IPS-18c (cell line): Measurements from ENCODE around the gene NAXE.
A peak's percentile ranks its signal among the peaks of the same experiment; 100 is the strongest.
"Not testable (repeated sequence)": the region's sequence is repeated elsewhere in the genome, so short reads cannot be mapped to it uniquely, and the experiment has no call there.

Experiments
- H3K4me3 ChIP-seq: 2 replicates; pipeline ENCODE4 v1.7.0; 2013; ENCODE audit warnings: low read depth, mild to moderate bottlenecking, low read length, moderate library complexity; ENCODE audit not compliant: insufficient read depth
- H3K9me3 ChIP-seq: one replicate; pipeline ENCODE4 v1.6.1; 2013; ENCODE audit warnings: mild to moderate bottlenecking, low read length, moderate library complexity; ENCODE audit not compliant: control insufficient read depth, insufficient read depth

The NAXE gene

DNA sequence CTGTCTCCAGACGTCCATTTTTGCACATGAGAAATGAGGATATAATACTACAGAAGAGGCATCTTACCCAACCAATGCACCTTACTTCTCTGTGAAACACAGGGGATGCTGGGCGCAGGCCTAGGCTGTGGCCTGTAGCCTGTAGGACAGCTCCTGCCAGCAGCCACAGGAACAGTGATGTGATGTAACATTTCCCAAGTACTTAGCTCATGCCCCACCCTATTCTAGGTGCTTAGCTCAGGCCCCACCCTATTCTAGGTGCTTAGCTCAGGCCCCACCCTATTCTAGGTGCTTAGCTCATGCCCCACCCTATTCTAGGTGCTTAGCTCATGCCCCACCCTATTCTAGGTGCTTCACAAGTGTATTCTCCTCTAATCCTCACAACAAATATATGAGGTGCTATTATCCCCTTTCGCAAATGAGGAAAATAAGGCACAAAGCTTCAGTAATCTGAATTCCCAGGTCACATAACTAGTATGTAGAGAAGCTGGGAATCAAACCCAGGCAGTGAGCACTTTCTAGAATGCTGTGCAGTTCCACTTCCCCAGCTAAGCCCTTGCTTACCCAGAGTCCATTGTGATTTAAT lies 4.6 kb upstream of the NAXE start:
- Histone ChIP-seq H3K4me3 (no peak overlapping the region), H3K9me3 (no peaks in the 10 kb centered on the region)

DNA sequence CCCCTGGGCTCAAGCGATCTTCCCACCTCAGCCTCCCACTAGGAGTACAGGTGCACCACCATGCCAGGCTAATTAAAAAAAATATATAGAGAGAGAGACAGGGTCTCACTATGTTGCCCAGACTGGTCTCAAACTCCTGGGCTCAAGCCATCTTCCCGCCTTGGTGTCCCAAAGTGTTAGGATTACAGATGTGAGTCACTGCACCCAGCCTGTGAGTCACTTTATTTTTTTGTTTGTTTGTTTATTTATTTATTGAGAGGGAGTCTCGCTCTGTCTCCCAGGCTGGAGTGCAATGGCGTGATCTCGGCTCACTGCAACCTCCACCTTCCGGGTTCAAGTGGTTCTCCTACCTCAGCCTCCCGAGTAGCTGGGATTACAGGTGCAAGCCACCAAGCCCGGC lies 3.6 kb upstream of the NAXE start:
- not testable (repeated sequence) for H3K4me3 ChIP-seq, H3K9me3 ChIP-seq

DNA sequence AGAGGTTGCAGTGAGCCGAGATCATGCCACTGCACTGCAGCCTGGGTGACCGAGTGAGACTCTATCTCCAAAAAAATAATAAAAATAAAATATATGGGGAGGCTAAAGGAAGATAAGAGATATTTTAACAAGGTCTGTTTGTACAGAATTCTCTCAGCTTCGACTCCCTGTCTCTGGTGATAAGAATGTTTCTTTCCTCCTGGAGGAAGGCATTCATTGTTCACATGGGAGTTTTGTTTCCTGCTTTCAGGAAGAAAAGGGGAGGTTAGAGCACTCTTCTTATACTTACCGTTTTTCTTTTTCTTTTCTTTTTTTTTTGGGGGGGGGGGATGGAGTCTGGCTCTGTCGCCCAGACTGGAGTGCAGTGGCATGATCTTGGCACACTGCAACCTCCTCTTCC lies 2.0 kb upstream of the NAXE start:
- H3K4me3 ChIP-seq = no peak overlapping the region
- no peaks in the 10 kb centered on the region for H3K9me3 ChIP-seq

DNA sequence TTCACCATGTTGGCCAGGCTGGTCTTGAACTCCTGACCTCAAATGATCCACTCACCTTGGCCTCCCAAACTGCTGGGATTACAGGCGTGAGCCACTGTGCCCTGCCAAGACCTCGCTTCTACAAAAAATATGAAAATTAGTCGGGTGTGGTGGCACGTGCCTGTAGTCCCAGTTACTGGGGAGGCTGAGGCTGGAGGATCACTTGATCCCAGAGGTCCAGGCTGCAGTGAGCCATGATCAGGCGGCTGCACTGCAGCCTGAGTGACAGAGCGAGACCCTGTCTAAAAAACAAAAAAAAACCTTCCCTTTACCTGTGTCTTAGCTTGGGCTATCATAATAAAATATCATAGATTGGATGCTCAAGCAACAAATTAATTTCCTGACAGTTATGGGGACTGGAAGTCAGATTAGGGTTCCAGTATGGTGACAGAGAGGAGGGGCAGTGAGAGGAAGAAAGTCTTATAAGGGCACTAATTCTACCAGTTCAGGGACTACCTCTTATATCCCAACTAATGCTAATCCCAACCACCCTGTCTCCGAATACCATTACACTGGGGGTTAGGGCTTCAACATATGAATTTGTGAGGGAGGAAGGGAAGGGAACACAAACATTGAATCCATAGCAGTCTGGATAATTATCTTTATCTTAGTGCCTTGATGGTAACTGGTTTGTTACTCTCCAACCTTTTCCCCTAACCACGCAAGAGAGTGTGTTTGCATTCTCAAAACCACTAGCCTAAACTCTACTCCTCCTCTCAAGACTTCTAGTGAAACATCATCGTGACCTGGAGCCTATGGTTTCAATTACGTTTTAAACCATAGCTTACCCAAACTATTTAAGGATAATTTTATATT lies 1.0 kb upstream of the NAXE start:
- H3K4me3 ChIP-seq = no peak overlapping the region; the same call in 1 of the 2 replicates
- no peaks in the 10 kb centered on the region for H3K9me3 ChIP-seq

DNA sequence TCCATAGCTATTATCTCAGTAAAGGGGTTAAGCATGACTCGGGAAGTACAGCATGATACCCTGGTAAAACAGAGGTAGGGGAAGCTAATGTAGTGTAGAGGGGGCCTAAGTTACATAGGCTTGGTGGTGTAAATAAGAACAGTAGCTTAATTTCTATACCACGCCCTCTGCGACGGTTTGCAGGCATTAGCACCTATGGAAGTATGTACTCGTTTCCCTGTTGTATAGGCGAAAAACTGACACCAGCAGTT lies 470 bp upstream of the NAXE start:
- no peaks in the 10 kb centered on the region for H3K9me3 ChIP-seq
- peak overlapping the region; percentile 89 for H3K4me3 ChIP-seq

DNA sequence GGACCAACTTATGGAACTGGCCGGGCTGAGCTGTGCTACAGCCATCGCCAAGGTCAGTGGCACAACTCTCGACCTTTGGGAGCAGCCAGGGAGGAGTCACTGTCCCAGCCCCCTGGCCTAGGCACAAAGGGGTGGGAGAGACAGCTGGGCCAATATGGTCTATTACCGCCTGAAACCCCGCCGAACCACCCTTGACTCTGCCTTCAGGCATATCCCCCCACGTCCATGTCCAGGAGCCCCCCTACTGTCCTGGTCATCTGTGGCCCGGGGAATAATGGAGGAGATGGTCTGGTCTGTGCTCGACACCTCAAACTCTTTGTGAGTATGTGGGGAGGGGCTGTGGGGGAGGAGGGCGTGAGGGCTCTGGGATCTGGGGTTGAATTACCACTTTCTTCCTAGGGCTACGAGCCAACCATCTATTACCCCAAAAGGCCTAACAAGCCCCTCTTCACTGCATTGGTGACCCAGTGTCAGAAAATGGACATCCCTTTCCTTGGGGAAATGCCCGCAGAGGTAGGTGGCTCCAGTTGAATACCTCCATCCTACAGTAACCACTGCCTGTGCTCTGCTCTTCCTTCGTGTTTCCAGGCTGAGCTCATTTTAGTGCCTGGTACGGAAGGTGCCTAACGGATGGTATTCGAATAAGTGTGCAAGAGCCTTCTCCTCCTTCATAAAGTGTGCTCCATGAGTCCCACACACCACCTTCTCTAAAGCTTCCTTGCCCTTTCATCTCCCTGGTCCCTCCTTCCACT lies 758 bp downstream of the NAXE start:
- Histone ChIP-seq H3K9me3 (no peaks in the 10 kb centered on the region), H3K4me3 (peak overlapping the region; percentile 89)

DNA sequence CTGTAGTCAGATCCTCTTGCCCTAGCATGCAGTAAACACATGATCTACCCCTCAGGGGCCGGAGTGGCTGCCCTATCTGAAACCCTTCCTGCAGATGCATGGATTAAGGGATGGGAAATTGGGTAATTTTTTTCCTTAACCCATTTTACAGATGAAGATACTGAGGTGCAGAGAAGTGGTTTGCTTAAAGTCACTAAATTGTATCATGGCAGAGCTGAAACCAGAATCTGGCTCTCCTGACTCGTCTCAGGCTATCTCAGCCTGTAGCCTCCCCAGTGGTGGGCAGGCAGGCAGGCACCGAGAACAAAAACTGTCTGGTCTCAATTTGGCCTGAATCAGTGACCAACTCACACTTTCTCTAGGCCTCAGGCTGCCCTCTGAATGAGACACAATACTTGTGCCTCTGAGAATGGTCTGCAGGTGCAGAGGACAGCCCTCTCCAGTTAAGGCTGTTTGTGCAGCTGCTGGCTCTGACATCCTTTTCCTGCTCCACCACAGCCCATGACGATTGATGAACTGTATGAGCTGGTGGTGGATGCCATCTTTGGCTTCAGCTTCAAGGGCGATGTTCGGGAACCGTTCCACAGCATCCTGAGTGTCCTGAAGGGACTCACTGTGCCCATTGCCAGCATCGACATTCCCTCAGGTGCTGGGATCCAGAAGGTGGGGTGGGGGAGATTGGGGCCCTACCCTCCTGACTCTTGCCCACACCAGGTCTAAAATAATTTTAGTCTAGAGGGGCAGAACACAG lies 1.5 kb downstream of the NAXE start:
- Histone ChIP-seq H3K4me3 (no peak overlapping the region), H3K9me3 (no peaks in the 10 kb centered on the region)

DNA sequence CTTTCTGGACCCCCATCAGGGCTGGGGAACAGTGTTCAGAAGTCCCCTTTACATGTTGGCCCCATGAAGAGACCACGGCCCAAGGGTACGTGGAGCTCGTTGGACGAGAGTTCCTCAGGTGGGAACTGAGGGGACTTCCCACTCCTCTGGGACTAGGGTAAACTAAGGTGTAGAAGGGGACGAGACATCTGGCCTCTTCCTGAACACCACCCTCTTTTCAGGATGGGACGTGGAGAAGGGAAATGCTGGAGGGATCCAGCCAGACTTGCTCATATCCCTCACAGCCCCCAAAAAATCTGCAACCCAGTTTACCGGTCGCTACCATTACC lies 2.0 kb downstream of the NAXE start:
- H3K4me3 ChIP-seq = no peak overlapping the region

DNA sequence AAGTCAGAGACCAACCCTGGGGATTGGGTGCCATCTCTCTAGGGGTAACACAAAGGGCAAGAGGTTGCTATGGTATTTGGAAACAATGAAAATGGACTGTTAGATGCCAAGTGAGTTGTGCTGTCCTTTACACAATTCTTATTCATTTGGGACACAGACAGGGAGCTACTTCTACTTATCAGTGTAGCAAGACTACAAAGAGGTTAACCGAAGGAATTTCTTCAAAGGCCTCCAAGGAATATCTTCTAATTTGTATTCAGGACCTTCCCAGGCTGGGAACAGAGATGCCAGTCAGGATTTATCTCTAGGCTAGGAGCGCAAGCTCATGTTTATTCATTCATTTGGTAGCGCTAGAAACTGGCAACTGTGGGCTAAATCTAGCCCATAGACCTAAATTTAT lies 2.6 kb downstream of the NAXE start:
- Histone ChIP-seq H3K9me3 (no peaks in the 10 kb centered on the region), H3K4me3 (no peak overlapping the region)

More for the DNA sequence above, 2.0 kb downstream of the NAXE start:
- H3K9me3 ChIP-seq = no peaks in the 10 kb centered on the region

DNA sequence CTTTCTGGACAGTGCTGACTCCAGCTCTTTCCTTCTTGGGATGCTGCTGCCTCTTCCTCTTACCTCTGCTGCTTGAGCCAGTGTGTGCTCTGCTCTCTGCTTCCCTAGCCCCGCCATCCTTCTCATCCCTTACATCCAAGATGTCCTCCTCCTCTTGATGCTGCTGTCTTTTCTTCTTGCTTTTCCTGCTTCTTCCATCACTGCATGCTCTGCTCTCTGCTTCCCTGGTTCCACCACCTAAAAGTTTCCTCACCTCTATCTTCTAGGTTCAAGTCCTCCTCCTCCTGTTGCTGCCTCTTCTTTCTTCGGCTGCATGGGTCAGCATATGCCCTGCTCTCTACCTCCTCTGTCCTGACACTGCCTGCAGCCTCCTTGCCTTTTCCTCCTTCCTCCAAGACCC lies 3.4 kb downstream of the NAXE start:
- Histone ChIP-seq H3K9me3 (no peaks in the 10 kb centered on the region), H3K4me3 (no peak overlapping the region)

DNA sequence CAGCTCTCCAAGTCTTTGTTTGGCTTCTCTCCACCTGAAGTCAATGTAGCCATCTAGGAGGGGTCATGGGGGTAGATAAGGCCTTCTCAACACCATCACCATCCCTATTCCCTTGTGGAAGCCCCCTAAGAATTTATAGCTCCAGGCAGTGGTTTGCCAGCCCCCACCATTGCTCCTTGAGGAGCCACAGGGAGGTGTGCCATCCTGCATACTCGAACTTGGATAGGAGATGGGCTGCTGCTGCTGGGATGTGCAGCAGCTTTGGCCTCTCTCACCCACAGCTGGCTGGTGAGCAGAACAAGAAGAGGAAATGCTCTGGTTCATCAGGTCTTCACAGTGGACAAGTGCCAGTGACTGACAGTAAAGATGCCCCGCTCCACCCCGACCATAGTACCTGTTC lies 4.8 kb downstream of the NAXE start:
- H3K9me3 ChIP-seq = no peaks in the 10 kb centered on the region

DNA sequence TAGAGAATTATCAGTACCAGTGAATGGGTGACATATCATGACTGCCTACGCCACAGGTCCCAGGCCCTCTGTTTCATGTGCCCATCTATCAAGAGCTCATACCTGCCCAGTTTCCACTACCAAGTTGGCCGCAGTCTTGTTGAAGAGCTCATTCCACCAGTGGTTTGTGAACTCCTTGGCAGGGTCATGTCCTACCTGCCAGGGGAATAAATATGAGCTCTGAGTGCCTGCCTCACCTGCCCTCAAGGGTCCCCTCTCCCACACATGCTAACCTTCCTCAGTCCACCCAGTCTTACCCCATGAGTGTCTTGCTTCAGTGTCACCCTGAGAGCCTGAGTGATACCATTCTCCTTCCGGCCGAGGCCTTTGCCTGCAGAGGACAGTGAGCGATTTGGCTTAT lies 6.5 kb downstream of the NAXE start:
- H3K9me3 ChIP-seq = no peaks in the 10 kb centered on the region

More for the DNA sequence above, 4.8 kb downstream of the NAXE start:
- no peak overlapping the region for H3K4me3 ChIP-seq

DNA sequence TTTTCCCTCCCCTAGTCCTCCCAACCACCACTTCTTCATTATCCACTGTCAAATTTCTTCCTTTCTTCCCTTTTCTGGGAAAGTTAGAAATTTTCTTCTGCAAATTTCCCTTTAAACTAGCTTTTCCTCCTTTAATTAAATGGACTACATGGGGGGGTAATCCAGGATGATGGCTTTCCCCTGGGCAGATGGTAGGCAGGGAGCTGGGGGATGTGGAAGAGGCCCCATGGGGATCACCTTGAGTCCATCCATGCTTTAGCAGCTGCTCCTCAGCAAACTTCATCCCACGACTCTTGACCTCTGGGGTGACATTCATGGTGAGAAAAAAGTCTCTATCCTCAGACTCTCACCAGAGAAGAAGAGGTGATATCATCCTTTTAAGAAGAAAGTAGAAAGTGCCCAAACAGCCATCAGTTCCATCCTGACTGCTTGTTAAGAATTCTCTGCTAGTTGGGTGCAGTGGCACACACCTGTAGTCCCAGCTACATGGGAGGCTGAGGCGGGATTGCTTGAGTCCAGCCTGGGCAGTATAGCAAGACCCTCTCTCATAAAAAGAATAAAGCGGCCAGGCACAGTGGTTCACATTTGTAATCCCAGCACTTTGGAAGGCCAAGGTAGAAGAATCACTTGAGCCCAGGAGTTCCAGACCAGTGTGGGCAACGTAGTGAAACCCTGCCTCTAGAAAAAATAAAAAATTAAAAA lies 7.3 kb downstream of the NAXE start:
- H3K9me3 ChIP-seq = no peaks in the 10 kb centered on the region
- H3K4me3 ChIP-seq = no peak overlapping the region

More for the DNA sequence above, 6.5 kb downstream of the NAXE start:
- no peak overlapping the region for H3K4me3 ChIP-seq

DNA sequence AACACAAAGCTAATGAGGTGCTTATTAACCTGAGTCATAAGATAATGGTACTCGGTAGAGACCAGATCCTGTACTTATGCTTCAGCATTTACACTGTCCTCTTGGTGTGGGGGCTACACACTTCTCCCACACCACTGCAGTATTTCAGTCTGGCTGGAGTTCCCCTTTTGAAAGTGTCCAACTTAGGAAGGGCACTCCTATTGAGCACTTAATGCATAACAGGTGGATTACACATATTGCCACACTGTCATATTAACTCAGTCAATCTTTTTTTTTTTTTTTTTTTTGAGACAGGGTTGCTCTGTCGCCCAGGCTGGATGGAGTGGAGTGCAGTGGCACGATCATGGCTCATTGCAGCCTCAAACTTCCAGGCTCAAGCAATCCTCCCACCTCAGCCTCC lies 8.2 kb downstream of the NAXE start:
- no peak overlapping the region for H3K4me3 ChIP-seq
- H3K9me3 ChIP-seq = no peaks in the 10 kb centered on the region

DNA sequence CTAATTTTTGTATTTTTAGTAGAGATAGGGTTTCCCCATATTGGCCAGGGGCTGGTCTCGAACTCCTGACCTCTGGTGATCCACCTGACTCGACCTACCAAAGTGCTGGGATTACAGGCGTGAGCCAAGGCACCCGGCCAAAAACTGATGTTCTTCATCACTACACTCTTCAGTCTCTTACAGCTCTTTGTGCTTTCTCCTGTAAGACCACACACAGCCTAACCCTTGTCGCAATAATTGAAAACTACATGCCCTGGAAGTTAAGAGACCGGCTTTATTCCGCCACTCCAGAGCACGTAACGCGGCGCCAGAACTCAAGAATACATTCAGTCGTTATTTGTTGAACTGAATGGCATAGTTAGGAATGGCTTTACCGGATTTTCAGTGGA lies 9.2 kb downstream of the NAXE start:
- Histone ChIP-seq H3K4me3 (peak overlapping the region; percentile 97), H3K9me3 (no peaks in the 10 kb centered on the region)

DNA sequence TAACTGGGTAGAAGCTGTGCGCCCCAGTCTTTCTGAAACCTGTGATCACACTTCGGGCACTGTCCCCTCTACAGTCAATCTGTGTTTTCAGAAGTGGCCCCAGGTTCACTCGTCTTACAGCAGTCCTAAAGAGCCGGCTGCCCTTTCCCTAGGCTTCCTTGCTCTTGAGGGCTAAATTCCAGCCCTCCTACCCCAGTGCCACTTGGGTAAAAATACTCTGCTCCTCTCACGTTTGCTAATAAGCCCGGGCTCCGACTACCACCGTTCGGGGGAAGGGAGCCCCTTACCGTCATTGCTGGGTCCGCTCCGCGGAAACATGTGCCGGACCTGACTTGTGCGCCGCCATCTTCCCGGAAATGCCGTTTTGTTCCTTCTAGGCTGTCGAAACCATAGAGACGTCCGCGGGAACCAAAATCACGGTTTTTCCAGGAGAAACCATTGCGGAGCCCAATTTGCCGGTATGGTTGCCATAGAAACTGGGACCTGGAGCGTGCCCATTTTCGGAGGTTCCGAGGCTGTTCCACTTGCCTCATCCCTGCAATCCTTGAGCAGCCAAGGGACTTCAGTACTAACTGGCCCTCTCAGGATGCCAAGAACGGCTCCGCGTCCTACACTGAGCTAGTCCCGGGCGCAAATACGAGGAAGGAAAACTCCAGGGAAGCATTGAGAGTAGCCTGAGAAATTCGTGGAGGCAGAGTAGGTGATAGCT lies 9.7 kb downstream of the NAXE start, which contains the start of gene GPATCH4:
TSS of gene GPATCH4 (minus strand) at position 358 of the 709 bp plus-strand sequence.
- H3K4me3 ChIP-seq = peak within 1 kb of the TSS; percentile 97
- no peaks in the 10 kb centered on the region for H3K9me3 ChIP-seq

DNA sequence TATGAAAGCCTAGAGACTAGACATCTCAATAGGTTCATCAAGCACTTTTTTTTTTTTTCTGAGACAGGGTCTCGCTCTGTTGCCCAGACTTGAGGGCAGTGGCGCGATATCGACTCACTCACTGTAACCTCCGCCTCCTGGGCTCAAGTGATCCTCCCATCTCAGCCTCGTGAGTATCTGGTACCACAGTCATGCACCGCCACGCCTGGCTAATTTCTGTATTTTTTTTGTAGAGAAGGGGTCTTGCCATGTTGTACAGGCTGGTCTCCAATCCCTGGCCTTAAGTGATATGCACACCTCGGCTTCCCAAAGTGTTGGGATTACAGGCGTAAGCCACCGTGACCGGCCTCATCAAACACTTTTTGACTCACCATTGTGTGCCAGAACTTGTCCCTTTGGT lies 10.3 kb downstream of the NAXE start:
- peak overlapping the region; percentile 97 for H3K4me3 ChIP-seq

More for the DNA sequence above, 10.3 kb downstream of the NAXE start:
- H3K9me3 ChIP-seq = no peaks in the 10 kb centered on the region
